Dermis microvascular lymphatic vessel endothelial cell (primary cell): ENCODE results near the gene ZNF740. TPM values are rescaled to one million over a fixed set of nuclear protein-coding genes. Genes with fewer than 3 reads are reported as not detected.

ENCODE experiments used
- DNase-seq, 2 donors: peaks; one replicate each; pipeline versions ENCODE4 v3.0.0 to v3.0.0-alpha.2; 2010; ENCODE audit warnings: low read depth in 2 of 2
- total RNA-seq: library from RNA; depleted of rRNA; stranded (reverse); fragments of >200 nt; gene quantifications from 2 replicates; pipeline ENCODE4 v1.2.1, GENCODE V29; 2014

The ZNF740 gene
- total RNA-seq, 1 donor from 2014 or later, result 10.7 TPM

DNA sequence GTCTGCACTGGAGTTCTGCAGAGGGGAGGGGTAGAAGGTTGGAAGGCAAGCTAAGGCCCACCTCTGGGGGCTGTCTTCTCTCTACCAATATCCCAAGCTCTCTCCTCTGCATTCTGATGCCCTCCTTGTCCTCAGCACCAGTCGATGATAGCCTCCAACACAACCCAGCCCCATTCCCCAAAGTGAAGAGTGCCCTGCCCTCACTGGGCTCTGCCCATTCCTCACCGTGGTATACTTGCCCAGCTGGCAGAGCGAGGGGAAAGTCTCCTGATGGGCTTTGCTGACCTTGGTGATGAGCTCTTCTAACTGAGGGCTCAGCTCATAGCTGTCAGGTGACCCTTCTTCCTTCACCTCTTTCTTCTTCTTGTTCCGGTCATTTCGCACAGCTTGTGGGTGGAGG lies 33.7 kb downstream of the ZNF740 start:
- no peak for DNase-seq

DNA sequence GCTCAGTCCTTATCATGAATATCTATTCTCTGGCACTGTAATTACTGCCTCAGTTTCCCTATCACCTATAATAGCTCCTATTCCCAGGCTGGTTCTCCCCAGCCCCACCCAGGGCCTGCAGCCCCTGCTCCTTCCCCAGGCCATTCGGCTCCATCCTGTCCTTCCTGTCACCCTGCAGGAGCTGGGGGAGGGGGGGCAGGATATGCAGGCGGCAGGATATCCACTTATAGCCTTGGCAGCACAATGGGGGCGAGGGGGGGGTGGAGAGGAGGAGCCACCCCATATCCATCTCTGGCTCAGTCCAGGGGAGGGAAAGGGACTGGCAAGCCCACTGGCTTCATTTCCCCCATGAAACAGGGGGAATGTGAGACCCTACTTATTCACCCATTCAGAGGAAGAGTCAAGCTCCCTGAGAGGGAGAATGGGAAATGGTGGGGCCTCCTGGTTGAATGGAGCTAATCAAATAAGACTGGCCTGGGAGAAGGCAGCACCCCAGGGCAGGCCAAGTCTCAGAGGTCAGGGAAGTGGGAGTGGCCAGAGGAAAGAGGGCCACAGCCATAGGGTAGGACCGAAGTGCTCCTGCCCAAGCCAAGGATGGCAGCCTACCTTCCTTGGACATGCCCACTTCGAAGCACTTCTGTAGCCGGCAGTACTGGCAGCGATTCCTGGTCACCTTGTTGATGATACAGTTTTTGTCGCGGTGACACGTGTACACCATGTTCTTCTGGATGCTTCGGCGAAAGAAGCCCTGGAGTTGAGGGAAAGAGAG lies 34.3 kb downstream of the ZNF740 start:
- DNase-seq, result peak; percentile 51 to 75

DNA sequence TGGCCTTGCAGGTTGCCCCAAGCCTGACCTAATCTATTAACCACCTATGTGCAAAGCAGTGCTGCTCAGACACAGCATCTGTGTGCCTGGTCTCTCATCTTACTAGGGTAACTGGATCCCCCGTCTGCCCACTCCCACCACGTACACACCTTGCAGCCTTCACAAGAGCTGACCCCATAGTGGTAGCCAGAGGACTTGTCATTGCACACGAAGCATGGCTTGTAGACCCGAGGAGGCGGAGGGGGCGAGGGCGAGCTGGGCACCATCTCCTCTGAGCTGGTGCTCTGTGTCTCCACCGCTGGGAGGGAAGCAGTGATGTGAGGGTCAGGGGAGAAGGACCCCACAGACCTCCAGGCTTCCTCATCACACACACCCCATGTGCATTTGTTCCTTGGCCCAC lies 35.0 kb downstream of the ZNF740 start:
- DNase-seq, result no peak

DNA sequence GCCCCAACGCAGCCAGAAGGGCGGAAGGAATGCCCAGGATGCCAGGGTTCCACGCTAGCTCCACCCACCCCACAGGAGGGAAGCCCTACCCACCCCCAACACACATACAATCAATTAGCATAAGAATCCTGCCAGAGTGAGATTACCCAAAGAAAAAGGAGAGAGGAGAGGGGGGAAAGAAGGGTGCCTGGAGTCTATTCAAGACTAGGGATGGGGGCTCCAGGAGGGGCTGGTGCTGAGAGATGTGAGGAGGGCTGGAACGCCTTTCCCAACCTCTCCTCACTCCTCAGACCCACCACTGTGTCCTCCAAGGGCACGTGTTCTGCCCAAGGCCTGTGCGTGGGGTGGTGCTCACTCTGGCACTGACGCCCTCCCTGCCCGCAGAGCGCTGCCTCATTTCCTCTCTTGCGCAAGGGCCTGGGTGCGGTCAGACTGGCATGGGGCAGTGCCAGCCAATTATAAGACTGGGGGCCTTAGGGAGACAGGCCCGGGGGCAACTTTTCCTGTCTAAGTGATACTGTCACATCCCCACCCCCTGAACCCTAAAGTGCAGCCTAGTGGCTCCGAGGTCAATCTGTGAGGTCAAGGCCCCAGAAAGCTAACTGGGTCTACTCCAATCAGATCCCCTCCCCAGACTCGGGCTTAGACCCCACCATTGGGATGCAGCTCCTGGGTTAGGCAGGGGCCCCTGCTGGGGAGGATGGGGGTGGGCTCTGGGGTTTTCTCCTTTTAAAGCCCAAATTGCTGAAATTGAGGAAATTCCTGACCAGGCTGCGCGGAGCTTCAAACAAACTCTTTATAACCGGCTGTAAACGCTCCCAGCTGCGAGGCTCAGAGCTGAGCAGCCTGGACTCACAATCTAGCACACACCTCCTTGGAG lies 36.8 kb downstream of the ZNF740 start:
- no peak for DNase-seq

DNA sequence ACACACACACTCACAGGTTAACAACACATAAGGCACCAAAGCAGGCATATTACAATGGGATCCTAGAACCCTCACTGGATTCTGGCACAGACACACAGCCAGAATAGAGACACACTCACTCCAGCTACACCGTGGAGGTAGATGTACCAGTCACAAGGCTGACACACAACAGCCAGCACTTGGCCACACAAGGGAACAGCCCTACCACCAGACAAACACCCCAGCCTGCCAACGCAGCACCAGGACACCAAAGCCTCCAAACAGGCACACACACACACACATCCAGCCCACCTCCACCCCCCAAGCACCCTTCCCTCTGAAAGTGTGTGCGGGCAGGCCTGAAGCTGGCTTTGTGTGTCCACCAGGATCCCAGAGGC lies 37.4 kb downstream of the ZNF740 start:
- no peak for DNase-seq

DNA sequence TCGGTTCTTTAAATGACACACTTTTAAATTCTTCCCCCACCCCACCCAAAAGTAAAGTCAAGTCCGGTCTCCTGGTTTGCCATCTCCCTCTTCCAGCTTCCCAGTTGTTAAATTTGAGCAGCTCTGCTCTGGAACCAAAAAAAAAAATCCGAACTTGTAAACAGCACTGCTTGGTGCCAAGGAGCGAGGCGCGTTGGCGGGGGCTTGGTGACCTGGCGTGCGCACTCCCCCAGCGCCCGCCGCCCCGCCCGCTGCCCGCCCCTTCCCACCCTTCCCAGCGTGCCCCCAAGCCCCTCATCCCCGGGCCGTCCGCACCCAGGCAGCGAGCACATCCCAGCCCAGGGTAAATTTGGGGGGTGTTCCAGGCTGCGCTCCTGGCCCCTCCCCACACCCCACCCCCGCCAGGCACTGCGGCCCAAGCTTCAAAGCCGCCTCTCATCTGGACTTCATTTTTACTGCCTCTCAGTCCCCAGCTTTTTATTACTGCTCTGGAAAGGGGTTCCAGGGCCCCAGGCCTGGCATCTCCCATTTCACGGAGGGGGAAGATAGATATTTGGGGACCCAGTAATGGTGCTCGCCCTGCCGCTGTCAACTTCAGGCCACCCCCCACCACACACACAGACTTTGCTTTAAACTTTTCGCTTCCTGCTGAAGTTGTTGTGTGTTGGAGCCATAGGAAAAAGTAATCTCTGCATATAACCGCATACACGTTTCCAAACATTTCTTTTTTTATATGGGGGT lies 38.2 kb downstream of the ZNF740 start:
- no peak for DNase-seq

DNA sequence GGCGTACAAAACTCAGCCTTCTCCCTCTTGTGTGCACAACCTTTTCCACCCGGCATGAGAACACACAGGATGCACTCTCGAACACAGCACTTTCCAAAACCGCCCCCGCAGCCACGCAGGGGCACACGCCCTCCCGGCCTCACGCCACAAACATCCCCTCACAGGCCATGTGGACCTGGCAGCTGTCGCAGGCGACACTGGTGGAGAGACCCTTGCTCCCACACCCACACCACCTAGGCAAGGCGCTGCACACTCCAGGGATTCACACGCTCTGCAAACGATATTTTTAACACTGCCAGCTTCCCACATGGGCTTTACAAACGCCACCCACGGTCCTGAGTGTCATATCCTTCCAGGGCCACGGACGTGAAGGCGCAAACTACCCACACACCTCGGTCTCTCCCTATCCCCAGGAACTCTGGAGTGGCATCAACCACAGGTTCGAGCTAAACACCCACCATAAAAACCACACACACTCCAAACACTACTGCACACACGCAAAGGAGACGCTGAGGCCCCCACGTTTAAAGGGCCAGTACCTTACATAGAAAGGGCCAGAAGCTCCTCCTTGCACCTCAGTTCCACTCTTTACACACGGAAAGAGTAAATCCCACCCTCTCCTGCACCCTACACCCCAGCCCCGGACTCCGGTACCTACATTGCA lies 38.9 kb downstream of the ZNF740 start:
- peak in 1 of 2 donors; percentile 48 for DNase-seq

DNA sequence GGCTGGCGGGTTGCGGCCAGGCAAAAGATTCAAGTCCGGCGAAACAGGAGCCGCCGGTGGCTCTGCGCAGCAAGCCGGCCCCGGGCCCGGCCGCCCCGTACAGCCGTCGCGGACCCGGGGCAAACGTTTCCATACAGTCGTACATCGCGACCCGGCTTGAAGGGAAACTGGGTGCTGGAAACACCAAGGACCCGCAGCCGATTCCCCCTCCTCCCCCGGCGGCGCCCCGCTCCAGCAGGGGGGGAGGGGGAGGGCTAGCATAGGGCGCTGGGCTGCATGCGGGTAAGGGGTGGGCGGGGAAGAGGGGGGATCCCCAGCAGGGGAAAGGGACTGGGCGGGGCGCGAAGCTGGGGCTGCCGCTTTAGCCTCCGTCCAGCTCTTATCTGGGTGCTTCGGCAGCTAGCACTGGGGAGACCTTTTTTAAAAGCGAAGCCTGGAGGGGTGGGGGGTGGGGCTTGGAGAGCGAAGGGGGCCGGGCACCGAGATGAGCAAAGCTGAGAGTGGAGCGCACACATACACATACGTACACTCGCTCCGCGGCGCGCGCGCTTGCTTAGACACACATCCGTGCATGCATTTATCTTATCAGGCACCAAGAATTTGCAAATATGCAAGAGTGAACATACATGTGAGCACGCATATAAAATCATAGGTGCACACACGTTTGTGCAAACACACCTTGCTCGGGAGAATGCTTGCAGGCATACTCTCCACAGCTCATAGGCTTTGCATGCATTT lies 39.6 kb downstream of the ZNF740 start:
- DNase-seq, result peak in 1 of 2 donors; percentile 79

DNA sequence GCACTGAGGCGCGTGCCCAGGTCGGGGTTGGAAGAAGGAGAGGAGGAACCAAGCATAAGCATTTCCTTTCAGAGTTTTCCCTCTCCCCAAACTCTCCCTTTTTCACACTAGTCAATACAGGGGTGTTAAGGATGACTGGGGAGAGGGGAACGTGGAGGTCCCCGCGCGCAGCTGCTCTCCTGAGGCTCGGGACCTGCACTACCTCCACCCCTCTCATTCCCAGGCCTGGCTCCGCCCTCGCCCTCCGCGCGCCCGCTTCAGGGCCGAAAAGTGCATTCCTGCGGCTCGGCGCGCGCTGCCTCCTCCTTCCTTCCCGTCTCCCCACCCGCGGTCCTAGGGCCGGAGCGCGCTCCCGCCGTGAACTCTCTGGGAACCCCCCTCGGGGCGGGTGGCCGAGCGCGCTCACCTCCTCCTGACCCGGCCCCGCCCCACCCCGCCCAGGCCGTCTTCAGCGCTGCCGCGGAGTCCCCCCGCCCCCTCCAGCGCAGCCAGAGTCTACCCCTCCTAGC lies 40.2 kb downstream of the ZNF740 start:
- peak; percentile 41 to 90 for DNase-seq

DNA sequence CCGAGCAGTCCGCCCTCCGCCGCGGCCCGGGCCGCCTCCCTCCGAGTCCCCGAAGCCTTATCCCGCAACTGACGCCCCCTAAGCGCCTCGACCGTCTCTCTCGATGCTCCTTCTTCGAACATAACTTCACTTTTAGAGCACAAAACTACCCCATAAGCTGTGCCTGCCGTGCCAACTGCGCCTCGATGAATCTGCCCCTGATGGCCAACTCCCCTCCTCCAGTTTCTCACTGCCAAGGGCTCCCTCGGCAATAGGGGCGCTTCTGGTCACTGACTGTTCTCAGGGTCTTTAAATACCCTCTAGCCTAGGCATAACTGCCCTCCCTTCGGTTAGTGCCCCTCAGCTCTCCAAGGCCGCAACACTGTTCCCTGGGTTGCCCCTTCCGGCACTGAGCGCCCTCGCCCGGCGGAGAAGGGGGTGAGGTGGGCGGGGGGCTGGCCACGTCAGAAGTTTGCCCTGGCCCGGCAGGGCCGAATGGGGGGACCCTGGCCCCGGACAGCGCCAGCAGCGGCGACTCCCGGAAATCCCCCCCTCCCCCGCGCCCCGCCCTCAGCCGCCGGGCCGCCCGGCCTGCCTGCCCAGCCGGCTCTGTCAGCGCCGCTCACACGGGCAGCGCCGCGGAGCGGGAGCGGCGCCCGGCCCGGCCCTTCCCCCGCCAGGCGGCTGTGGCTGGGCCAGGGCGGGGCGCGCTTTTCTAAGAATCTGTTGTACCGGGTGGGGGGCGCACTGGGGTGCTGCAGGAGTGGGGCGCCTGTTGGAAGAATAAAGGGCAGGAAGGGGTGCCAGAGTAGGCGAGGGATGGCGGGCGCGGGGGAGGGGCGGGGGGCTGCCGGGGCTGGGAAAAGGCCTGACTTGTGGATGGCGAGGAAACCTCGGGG lies 40.9 kb downstream of the ZNF740 start:
- peak in 1 of 2 donors; percentile 76 for DNase-seq

DNA sequence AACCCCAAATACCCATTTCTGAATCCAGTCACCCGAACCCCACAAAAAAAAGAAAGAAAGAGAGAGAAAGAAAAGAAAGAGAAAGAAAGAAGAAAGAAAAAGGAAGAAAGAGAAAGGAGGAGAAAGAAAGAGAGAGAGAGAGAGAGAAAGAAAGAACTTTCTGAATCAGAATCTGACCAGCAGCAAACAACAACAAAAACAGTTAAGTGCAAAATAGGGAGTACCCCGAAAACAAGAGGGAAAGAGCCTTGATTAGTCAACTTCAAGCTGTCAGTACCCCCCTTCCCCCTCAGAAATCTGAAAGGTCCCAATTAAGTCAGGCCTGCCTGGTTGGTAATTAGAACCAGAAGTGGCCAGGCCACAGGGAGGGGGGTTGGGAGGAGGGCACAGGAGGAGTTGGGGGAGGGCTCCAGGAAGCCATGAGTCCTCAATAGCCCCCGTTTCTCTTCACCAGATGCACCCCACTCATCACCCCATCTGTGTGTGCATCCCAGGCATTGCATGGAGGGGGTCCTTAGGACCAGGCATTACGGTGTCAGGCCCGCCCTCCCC lies 41.7 kb downstream of the ZNF740 start:
- DNase-seq, result no peak

DNA sequence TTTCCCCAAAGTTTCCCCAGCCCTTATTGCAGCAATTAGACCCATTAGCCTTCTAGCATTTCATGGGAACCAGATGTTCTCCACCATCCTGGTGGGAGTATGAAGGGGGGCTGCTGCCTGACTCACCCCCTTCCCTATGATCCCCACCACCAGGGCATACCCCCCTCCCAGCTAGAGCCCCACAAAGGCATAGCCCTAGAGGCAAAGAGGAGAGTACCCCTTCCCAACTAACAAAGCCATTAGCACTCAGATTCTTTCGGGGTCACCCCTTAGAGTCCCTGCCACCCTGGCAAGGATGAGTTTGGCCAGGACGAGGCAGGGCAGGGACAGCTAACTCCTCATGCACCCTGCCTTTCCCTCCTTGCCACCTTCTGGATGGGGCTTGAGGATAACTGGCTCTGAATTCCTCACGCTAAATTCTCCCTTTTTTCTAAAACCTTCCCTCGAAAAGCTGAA lies 42.3 kb downstream of the ZNF740 start:
- DNase-seq, result no peak

DNA sequence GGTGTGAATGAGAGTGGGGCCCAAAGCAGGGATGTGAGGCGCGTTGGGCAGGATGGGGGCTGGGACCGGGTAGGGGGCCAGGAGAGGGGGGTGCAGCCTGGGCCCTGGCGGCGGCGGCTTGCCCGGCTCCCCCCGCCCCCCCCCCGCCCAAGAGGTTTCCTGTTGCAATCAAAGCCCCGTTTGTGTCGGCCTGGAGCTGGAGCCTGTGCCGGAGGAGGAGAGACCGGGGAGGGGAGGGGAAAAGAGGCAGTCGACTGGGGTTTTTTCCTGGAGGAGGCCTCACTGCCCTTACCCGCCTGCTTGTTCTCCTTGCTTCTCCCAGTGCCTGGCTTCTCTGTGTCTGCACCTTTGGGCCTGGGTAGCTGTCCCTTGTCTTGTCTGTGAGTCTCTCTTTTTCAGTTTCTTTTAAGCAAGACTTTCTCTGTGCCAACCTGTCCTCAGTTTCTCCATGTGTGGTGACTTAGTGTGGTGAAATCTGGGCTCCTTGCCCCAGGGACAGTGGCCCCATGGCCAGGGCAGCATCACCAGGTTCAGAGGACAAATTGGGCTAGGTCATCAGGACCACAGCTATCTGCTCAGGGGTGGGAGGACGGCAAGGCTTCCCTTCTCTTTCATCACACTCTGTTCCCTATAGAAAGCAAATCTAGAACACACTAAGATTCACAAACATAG lies 43.0 kb downstream of the ZNF740 start:
- DNase-seq, result peak in 1 of 2 donors; percentile 56

DNA sequence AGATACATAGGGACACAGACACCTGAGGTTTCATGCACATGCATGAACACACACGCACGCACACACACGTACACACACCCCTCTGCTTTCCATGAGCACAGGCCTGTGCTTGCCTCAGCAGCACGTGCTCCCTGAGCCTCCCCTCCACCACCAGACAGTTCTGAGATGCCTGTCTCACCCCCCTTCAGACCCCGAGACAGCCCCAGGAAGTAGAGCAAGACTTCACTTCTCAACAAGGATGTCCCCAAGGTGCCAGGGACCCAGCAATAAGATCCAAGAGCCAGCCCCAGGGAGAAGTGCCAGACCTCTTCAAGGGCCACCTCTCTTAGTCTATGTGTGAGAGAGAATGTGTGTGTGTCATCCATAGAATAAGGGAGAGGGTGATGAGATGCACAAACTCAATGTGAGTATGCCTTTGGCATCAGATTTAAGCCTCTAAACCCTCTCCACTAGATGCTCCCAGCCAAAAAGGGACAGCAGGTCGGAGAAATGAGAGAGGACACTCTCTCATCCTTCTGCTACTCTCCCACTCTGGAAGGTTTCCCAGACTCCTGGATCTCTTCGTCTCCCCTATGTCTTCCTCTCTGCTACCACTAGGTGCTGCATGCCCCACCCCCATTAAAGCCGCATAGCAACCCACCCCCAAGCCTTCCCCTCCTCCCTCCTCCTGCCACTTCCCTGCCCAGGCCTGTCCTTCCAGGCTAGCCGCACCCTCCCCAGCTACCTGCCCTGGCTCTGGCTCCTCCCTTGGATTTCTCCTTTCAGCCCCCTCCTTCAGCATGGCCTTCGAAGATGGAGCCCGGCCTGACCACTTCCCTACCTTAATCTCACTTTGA lies 43.8 kb downstream of the ZNF740 start:
- DNase-seq, result no peak

DNA sequence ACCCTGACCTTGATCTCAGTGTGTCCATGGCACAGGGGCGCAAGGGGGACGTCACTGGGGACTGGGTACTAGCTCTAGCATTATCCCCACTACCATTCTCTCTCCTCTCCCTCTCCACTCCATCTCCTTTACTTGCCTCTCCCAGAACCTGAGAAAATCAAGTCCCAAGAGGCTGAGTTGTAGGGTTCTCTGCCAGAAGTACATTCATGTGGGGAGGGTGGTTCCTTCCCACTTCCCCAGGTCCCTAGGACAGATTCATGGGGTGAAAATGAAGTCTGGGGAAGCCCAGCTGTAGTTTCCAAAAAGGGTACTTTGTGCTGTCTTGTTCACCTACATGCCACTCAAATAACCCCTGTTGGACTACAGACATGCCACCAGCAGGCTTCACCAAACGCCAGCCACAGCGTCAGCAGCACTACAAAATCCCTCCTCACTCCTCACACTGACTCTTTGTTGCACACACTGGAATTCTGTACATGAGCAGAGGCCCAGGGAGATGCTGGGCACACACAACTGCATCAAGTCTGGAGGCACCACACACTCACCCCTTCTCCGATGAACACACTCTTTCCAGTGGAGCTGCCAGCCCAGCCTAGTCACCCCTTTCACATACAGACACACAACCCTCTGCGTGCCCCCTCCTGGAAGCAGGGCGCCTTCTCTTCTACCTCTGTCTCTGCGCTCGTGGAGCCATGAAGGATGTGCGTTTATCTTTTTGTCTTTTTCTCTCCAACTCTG lies 44.5 kb downstream of the ZNF740 start:
- DNase-seq, result no peak

DNA sequence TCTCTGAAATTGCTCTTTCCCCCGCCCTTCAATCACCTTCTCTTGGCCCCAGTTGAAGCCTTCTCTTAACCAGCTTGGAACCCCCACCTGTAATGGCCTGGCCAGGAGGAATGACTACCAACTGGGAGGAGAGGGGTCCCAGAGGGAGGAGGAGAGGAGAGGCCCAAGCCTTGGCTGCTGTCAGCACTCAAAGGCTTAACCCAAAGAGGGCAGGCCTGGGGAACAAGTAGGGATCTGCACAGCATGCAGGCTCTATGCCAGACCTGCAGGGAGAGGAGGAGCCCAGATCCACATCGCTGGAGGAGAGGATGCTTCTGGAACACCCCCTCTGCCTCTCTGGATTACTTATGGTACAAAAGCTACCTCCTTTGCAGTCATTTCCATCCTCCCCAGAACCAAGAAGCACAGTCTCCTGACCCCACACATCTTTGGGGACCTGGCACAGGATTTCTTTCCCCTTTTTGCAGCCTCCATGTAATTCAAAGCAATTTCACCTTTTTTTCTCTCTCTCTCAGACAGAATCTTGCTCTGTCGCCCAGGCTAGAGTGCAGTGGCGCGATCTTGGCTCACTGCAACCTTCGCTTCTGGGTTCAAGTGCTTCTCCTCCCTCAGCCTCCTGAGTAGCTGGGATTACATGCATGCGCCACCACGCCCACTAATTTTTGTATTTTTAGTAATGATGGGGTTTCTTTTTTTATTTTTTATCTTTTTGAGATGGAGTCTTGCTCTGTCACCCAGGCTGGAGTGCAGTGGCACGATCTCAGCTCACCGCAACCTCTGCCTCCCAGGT lies 45.3 kb downstream of the ZNF740 start:
- DNase-seq, result no peak
